ELF-1 (cell line): ENCODE measurements around the gene ZNF804A.

Experiments used
- DNase-seq: peaks from one replicate; pipeline ENCODE4 v3.0.0-alpha.2; 2016; ENCODE audit warnings: low read depth, low spot score

The ZNF804A gene

DNA sequence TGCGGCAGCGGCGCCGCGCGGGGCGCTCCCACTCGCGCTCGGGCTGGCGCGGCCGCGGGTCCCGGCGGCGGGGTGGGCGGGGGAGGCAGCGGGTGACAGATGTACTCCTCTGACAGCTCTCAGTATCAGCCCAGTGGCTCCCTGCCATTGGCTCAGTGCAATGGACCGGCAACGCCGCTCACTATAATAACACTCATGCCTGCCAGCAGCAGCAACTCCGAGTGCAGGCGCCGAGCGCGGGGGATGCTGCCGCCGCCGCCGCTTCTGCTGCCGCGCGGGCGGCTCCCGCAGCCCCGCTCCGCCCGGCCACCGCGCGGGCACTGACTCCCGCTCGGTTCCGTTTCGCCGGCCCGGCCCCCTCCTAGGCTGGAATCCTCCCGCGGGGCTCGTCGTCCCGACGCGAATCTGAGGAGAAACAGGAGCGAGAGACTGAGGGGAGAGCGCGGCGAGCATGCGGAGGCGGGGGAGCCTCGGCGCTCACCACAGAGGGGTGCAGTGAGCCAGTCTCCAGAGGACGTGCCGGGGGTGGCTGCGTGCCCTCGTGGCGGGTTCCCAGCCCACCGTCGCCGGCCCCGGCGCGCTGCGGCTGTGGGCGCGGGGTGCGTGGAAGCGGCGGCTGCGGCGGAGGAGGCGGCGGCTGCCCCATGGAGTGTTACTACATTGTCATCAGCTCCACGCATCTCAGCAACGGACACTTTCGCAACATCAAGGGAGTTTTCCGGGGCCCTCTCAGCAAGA lies at the start of gene ZNF804A:
ZNF804A (plus strand) TSS at position 214 of the 738 bp plus-strand sequence; CDS start at position 645, 431 bp downstream.
- DNase-seq = peak; percentile 37

DNA sequence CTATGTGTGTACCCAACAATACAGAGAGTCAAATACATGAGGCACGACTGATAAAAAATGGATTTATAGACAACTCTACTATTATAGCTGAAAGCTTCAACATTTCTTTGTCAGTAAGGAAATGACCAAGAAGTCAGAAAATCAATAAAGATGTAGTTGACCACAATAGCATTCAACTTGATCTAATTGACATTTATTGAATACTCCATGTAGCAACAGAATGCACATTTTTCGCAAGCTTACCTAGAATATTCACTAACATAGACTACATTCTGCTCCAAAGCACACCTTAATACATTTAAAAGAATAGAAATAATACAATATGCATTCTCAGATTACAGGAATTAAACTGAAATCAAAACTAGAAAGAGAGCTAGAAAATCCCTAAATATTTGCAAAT lies 49.2 kb upstream of the ZNF804A start:
- no peak for DNase-seq

DNA sequence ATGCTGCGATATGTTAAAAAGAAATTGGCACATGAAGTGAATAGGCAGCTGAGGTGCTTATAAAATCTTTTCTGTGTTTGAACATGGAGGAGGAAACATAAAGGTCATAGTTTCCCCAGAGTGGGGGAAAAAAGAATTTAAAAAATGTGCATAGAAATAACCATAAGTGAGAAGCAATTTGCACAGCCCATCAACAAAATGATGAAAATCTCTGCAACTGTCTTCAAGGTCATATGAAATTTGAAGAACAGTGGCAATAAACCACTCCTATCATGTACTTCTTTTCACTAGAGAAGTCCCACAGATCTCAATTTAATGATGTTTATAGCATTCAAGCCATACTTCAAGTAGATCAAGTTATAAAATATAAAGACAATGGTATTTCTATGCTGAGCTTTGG lies 46.7 kb upstream of the ZNF804A start:
- DNase-seq = no peak

DNA sequence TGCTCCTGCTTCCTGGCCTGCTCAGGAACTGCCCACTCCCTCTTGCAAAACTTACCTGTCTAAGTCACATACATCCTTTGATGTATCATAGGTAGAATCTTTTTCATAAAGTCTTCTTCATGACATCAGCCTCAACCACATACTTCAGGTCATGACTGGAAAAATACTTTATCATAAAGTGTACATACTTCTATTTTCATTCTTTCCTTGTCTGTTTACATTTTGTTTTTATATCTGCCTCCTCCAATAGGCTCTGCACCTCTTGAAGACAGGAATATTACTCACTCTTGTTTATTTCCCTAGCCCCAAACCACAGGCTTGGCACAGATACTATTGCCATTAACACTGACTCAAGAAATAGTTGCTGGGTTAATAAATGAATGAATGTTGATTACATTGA lies 43.6 kb upstream of the ZNF804A start:
- no peak for DNase-seq

DNA sequence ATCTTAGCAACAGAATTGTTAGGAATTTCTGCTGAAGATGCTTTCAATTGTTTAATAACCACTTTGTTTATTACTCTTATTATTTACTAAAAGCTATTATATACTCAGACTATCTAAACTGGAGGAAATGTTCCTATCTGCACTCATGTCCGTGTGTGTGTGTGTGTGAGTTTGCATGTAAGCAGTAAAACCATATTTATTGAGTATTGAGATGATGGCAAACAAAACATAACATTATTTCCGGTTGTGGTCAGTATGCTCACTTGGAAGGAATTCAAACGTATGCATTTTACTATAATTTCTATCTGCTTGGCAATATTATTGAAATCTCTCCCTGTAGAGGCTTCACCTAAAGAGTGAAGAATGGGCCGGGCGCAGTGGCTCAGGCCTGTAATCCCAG lies 43.0 kb upstream of the ZNF804A start:
- no peak for DNase-seq

DNA sequence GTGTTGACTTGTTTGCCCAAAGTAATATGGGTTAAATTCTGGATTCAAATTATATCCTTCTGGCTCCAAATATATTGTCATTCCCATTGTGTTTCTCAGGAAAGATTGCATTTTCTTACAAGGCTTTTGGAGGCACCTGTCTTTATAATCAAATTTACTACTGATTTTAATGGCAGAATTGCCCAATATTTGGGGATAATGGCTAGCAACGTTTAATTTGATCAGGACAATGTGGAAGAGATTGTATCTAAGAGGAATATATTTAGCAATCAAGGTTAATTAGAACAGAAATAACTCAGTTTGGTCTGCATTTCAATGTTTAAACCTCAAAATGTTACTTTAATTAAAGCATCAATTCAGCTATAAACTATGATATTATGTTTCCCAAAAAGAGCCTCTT lies 41.7 kb upstream of the ZNF804A start:
- no peak for DNase-seq

DNA sequence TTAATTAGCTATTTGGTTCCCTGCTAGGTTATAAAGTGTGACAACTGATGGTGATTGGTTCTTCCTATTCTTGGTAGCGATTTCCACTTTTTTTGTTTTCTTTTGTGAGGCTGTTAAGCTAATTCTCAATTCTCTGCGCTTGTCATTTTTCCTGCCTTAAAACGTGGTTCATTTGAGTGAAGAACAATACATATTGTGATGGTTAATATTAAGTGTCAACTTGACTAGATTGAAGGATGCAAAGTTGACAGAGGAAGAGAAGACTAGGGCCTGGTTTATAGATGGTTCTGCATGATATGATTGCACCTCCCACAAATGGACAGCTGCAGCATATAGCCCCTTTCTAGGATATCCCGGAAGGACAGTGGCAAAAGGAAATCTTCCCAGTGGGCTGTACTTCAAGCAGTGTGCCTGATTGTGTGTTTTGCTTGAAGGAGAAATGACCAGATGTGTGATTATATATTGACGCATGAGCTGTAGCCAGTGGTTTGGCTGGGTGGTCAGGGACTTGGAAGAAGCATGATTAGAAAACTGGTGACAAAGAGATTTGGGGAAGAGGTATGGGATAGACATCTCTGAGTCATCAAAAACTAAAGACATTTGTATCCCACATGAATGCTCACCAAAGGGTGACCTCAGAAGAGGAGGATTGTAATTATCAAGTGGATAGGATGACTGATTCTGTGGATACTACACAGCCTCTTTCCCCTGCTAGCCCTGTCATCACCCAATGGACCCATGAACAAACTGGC lies 39.4 kb upstream of the ZNF804A start:
- no peak for DNase-seq

DNA sequence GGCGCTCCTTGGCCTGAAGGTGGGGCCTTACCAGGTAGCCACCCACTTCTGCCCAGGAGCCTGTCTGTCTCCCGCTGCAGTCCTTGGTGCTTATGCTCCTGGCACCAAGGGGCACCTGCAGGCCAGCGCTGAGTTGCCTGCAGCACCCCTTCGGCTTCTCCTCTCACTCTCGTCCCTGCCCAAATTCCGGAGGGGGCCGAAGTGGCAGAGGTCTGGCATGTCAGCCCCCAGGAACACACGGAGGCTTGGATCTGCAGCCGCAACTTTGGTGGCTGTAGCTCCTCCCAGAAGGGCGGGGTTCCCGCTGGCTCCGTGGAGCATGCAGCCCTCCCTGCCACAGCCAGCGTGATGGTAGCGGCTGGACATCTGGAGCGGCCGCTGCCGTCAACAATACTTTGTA lies 37.7 kb upstream of the ZNF804A start:
- no peak for DNase-seq

DNA sequence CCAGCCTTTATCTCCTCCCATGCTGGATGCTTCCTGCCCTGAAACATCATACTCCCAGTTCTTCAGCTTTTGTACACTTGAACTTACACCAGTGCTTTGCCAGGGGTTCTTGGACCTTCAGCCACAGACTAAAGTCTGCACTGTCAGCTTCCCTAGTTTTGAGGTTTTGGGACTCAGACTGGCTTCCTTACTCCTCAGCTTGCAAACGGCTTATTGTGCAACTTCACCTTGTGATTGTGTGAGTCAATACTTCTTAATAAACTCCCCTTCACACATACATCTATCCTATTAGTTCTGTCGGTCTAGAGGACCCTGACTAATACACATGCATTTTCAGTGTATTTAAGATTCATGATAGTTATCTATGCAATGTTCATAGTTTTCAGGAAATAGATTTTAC lies 35.8 kb upstream of the ZNF804A start:
- no peak for DNase-seq

DNA sequence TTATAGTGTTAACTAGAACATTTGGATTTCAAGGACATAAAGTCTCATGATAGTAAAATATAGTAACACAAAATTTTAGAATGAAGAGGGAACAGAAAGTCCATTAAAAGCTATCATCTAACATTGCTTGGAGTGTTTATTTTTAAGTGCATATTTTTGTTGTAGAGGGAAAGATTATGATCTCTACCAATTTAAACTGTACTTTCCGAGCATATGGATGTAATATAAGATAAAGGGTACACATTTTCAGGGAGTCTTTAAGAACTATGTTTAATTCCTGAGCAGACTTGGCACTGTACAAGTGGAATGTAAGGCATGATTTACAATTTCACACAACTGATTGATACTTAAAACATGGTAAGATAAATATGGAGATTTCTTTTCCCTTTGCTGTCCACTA lies 34.2 kb upstream of the ZNF804A start:
- no peak for DNase-seq

DNA sequence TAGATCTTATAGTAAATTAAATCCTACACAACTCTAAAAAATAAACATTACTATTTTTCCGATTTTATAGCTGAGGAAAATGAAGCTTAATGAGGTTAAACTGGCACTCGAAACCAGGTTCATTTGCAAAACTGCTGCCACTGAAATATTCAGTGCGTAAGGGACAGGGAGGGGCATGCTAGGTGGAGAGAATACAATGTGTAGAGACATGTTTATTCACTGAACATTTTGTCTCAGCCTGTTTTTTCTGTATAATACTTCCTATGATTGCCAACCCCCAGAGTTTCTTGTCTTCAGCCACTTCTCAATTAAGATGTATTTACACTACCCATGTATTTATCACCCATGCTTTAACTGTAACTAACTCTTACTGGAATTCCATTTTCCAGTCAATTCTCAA lies 31.6 kb upstream of the ZNF804A start:
- no peak for DNase-seq

DNA sequence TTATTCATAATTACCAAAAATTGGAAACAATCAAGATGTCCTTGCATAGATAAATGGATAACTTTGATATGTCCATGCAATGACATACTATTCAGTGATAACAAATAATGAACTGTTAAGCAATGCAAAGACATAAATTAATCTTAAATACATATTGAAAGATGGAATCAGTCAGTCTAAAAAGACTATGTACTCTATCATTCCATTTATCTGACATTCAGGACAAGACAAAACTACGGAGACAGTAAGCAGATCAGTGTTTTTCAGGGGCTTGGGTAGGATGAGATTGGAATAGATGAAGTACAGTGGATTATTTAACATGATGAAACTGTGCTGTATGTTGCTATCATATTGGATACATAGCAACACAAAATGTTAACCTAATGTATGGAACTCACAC lies 21.3 kb upstream of the ZNF804A start:
- no peak for DNase-seq

DNA sequence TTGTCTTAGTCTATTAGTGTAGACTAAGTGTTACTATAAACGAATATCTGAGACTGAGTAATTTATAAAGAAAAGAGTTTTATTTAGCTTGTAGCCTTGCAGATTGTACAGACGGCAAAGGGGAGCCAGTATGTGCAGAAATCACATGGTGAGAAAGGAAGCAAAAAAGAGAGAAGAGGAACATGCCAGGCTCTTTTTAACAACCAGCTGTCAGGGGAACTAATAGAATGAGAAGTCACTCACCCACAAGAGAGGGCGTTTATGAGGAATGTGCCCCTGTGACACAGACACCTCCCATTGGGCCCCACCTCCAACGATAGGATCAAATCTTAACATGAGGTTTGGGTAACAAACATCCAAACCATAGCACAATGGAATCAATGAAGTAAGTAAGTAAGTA lies 20.6 kb upstream of the ZNF804A start:
- no peak for DNase-seq

DNA sequence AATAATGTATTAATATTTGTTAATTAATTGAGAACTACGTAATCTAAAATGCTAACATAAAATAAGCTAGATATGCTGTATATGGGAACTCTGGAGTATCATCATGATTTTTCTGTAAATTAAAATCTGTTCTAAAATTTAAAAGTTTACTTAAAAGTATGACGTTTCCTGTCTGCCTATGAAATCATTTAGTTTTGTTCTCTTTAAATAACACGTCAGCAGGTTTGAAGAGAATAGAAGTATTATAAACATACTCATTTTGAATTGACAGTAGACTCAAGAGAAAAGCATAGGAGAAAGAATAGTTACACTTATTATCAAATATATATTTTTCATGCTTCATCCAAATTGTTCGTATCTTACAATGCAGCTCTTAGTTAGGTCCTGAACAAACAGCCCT lies 19.1 kb upstream of the ZNF804A start:
- DNase-seq = no peak

DNA sequence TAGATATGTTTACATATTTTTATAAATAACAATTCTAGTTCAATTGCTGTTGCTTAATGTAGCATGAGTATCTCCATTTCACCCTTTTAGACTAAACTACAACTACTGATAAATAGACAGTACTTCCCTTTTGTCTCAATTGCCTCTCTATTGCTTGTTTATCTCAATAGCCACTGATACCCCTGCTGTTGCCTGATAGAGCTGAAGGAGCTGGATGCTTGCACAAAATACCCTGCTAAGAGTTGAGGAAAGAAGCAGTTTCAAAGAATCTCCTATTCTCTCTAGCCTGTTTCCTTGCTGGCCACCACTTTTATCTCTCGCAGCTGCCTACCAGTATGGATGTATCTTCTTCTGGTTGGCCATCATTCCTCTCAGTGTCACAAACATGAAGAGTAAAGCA lies 16.9 kb upstream of the ZNF804A start:
- no peak for DNase-seq

DNA sequence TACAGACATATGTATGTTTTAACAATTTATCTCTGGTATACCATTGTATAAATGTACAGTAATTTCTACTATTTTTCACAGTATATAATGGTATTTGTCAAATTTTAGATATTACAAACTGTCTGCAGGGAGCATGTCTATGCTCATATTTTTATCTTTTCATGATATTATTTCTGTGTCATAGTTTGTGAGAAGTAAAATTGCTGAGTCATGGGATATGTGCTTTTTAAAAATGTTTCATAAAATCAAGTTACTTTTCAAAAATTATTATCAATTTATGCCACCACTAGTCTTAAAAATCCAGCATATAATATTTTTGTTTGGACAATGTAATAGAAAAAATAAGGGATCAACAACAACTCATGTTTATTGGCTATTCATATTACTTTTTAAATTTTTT lies 9.1 kb upstream of the ZNF804A start:
- DNase-seq = no peak

DNA sequence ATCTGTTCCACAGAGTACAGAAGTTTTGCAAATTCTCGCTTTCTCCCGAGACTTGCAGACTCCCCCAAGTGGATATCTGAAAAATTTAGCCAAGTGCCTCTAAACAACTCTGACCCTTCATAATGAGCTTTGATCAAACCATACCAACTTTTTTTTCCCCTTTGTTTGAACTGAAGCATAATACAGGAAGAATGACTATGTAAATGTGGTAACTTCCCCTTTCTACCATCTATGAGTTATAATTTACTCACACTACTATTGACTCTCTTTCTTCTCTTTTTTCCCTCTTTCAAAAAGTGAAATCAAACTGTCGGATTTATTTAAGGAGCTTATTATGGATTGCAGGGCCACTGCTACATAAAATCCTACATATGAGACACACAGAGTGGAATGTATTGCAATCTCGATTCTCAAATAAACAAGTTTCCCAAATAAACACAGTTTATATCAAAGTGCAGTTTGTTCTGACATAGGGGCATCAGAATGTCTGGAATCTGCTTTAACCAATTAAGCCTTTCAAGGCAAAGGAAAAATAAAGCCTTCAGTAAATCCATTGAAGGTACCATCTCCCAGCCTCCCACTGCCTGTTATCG lies 1.4 kb upstream of the ZNF804A start:
- no peak for DNase-seq

DNA sequence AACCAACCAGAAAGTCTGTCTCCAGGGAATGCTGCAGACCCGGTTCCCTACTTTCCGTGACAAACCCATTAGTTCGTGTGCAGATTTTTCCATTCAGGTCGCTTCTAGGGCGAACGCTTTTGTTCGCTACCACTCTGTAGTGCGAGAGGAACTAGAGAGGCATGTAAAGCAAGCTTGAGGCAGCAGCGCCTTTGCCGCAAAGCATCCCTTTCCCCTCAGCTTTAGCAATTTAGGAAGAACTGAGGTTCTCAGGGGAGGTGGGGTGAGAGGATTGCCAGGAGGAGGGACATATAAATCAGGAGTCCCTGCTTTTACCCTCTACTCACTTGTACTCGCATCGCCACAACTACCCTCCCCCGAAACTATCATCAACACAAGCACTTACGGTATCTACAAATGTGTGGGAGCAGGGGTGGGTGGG lies 748 bp upstream of the ZNF804A start:
- peak; percentile 63 for DNase-seq

DNA sequence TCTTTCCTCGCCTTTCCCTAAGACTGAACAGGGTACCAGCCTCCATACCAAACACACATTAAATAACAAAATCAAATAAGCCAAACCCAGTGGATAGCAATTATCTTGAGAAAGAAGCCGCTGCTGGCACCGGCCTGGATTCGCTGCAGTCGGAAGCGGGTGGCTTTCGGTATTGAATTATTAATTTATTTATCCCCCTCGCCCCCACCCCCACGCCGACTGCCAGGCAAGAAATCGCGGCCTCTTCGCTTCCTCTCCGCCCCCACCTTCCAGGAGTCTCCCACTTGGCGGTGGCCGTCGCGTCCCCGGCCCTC lies 370 bp upstream of the ZNF804A start:
- DNase-seq = no peak

DNA sequence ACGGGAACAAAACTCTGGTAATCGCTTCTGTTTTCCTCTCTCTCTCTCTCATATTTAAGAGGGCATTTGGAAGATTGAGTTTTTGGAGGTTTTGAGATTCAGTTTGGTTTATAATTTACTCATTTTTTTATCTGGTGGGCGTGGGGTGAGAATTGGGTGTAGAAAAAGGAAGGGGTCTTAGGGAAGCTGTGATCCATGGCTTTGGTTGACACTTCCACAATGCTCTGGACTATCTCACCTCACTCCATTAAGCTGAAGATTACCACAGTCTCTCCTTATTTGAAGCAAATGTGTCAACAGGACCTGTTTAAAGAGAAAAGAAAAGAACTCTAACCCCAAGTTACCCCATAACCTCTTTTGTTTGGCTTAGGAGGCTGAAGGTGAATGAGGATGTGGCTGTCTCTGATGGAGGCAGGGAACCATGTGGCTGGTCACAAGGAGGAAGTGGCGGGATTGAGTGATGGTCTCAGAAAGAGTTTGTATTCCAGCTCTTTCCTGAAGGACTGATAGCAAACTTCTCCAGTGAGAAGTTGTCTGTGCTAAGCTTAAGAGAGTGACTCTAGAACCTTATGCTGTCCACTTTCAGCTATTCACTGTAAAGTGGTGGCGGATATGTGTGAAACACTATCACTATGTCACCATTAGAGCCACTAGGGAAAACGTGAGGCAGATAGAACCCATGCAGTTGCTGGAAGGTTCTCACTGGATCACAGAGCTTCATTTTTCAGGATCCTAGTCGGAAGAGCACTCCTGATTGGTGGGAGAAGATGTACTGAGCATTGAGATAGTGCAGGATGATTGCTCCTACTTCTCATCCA lies 934 bp downstream of the ZNF804A start:
- peak; percentile 19 for DNase-seq

DNA sequence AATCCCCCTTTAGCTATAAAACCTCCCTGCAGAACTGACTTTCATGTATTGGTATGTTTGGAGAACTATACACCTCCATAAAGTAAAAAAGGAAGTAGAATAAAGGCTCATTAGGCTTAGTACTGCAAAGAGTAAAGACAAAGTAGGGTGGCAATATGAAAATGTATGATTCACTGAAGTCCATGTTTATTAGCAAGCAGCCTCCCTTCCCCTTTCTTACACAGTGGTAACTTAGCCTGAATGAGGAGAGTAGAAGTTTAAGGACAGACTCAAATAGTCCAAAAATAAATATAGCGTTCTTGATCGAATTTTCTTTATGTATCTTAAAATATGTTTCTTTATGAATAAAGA lies 1.5 kb downstream of the ZNF804A start:
- no peak for DNase-seq

DNA sequence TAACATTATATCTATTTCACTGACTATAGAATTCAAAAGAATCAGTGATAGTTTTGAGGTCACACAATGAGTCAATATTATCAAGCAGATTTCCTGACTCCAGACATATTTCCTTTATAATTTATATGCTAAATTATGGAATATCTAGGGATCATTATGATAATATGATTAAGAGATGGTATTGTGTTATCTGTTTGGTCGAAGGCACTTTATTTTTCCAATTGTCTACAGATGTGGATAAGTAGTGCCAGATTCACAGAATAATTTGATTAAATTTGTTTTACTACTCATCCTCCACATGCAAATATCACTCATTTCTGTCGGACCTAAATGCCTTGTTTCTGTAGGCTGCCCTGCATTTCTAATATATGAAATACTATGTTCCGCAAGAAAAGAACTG lies 4.4 kb downstream of the ZNF804A start:
- no peak for DNase-seq
